Measurements from ENCODE around the gene SDC3.
"Not testable (repeated sequence)": the region's sequence is repeated elsewhere in the genome, so short reads cannot be mapped to it uniquely, and the experiment has no call there.

The SDC3 gene

GRCh38 chr1:30942326-30942963, 33.9 kb upstream of the SDC3 start:
- Histone ChIP-seq H3K4me3 (replicated peaks; ENCODE audit: insufficient read depth, low read length) (no peak overlapping the region), H3K27me3 (ENCODE audit: insufficient read depth, poor library complexity, severe bottlenecking) (no peaks in the 10 kb centered on the region), H3K27ac (replicated peaks) (no peak overlapping the region)
- no peak for DNase-seq (ENCODE audit: low read depth in 1 of 2, low spot score in 1 of 2)
- TF ChIP-seq POLR2AphosphoS5 (IDR thresholded peaks at IDR 0.05; ENCODE audit: low read depth) (no peak), GABPA (IDR thresholded peaks at IDR 0.05; ENCODE audit: low read depth) (no peak), SPI1 (IDR thresholded peaks at IDR 0.05; ENCODE audit: borderline replicate concordance, low read depth) (no peak), CTCF (IDR thresholded peaks at IDR 0.05; ENCODE audit: insufficient read depth, low read length) (no peak), REST (IDR thresholded peaks at IDR 0.05; ENCODE audit: insufficient replicate concordance, low read depth) (no peak)

- Histone ChIP-seq H3K27me3 (ENCODE audit: insufficient read depth, poor library complexity, severe bottlenecking) (no peaks in the 10 kb centered on the region), H3K4me3 (replicated peaks; ENCODE audit: insufficient read depth, low read length) (no peak overlapping the region), H3K27ac (replicated peaks) (no peak overlapping the region)
- DNase-seq (ENCODE audit: low read depth in 1 of 2, low spot score in 1 of 2), result no peak
- TF ChIP-seq SPI1 (IDR thresholded peaks at IDR 0.05; ENCODE audit: borderline replicate concordance, low read depth) (no peak), CTCF (IDR thresholded peaks at IDR 0.05; ENCODE audit: insufficient read depth, low read length) (no peak), REST (IDR thresholded peaks at IDR 0.05; ENCODE audit: insufficient replicate concordance, low read depth) (no peak), GABPA (IDR thresholded peaks at IDR 0.05; ENCODE audit: low read depth) (no peak), POLR2AphosphoS5 (IDR thresholded peaks at IDR 0.05; ENCODE audit: low read depth) (no peak)
These were observed 32.0 kb upstream of the SDC3 start for GRCh38 chr1:30940541-30940940.

GRCh38 chr1:30936541-30937171, 28.1 kb upstream of the SDC3 start:
- H3K4me3 ChIP-seq (replicated peaks; ENCODE audit: insufficient read depth, low read length), result no peak overlapping the region
- no peak for TF ChIP-seq SPI1 (IDR thresholded peaks at IDR 0.05; ENCODE audit: borderline replicate concordance, low read depth)
- no peak for TF ChIP-seq GABPA (IDR thresholded peaks at IDR 0.05; ENCODE audit: low read depth)
- TF ChIP-seq CTCF (IDR thresholded peaks at IDR 0.05; ENCODE audit: insufficient read depth, low read length), result no peak
- TF ChIP-seq POLR2AphosphoS5 (IDR thresholded peaks at IDR 0.05; ENCODE audit: low read depth), result no peak; the same call in 1 of the 2 replicates
- no peak for TF ChIP-seq REST (IDR thresholded peaks at IDR 0.05; ENCODE audit: insufficient replicate concordance, low read depth)
- no peaks in the 10 kb centered on the region for H3K27me3 ChIP-seq (ENCODE audit: insufficient read depth, poor library complexity, severe bottlenecking)
- DNase-seq (ENCODE audit: low read depth in 1 of 2, low spot score in 1 of 2), result no peak
- no peak overlapping the region for H3K27ac ChIP-seq (replicated peaks)

- H3K27ac ChIP-seq (replicated peaks), result not testable (repeated sequence)
These were observed 27.2 kb upstream of the SDC3 start for GRCh38 chr1:30935758-30936157.

More at GRCh38 chr1:30935758-30936157, 27.2 kb upstream of the SDC3 start:
- H3K4me3 ChIP-seq (replicated peaks; ENCODE audit: insufficient read depth, low read length); DNase-seq (ENCODE audit: low read depth in 1 of 2, low spot score in 1 of 2); H3K27me3 ChIP-seq (ENCODE audit: insufficient read depth, poor library complexity, severe bottlenecking): not testable (repeated sequence)

Data from HL-60 (cell line).